Neural cell (in vitro differentiated cells): ENCODE measurements around the gene STIM1. TPM values are rescaled to one million over a fixed set of nuclear protein-coding genes. Genes with fewer than 3 reads are reported as not detected.

Experiments used
- H2AFZ ChIP-seq: fragments of 200-600, 300-800 bp; sonication (generic), shearing (Covaris generic); 2 replicates; pipeline ENCODE4 v1.6.0; 2014; ENCODE audit warnings: low read depth, mild to moderate bottlenecking, antibody characterized with exemption, low read length, moderate library complexity
- H3F3A ChIP-seq: fragments of 200-600 bp; shearing (Covaris generic); 2 replicates; pipeline ENCODE4 v1.6.1; 2016; ENCODE audit warnings: mild to moderate bottlenecking, moderate library complexity, mixed read lengths, antibody characterized with exemption, low read length; ENCODE audit not compliant: insufficient read depth, poor library complexity, severe bottlenecking
- H3K27ac ChIP-seq: fragments of 200-600, 300-800 bp; sonication (generic), shearing (Covaris generic); 2 replicates; pipeline ENCODE4 v1.5.1; 2014; ENCODE audit warnings: mild to moderate bottlenecking, low read length, moderate library complexity
- H3K27me3 ChIP-seq: fragments of 300-800, 200-600 bp; sonication (generic), shearing (Covaris generic); 2 replicates; pipeline ENCODE4 v1.6.0; 2014; ENCODE audit warnings: mild to moderate bottlenecking, low read depth, low read length, moderate library complexity; ENCODE audit not compliant: insufficient read depth
- H3K36me3 ChIP-seq: fragments of 300-800, 200-600 bp; sonication (generic), shearing (Covaris generic); 2 replicates; pipeline ENCODE4 v1.5.1; 2014; ENCODE audit warnings: mild to moderate bottlenecking, antibody characterized with exemption, low read length, moderate library complexity; ENCODE audit not compliant: insufficient read depth
- H3K4me2 ChIP-seq: fragments of 300-800, 200-600 bp; sonication (generic), shearing (Covaris generic); 2 replicates; pipeline ENCODE4 v1.6.0; 2014; ENCODE audit warnings: mild to moderate bottlenecking, low read length
- H3K4me3 ChIP-seq: fragments of 300-800, 200-600 bp; sonication (generic), shearing (Covaris generic); 2 replicates; pipeline ENCODE4 v1.5.1; 2014; ENCODE audit warnings: mild to moderate bottlenecking, low read length, moderate library complexity
- H3K79me2 ChIP-seq: fragments of 200-600 bp; shearing (Covaris generic); replicated peaks from 2 replicates; pipeline ENCODE4 v1.6.0; 2014; ENCODE audit warnings: mild to moderate bottlenecking, low read length, moderate library complexity; ENCODE audit not compliant: insufficient read depth
- H3K9ac ChIP-seq: fragments of 300-800, 200-600 bp; sonication (generic), shearing (Covaris generic); 2 replicates; pipeline ENCODE4 v1.6.1; 2016; ENCODE audit warnings: mild to moderate bottlenecking, low read length, mixed read lengths
- H3K9me2 ChIP-seq: fragments of 200-600 bp; shearing (Covaris generic); 2 replicates; pipeline ENCODE4 v1.6.1; 2016; ENCODE audit warnings: mild to moderate bottlenecking, low read length, mixed read lengths; ENCODE audit not compliant: insufficient read depth
- H3K9me3 ChIP-seq: fragments of 200-600, 300-800 bp; sonication (generic), shearing (Covaris generic); 2 replicates; pipeline ENCODE4 v1.6.1; 2016; ENCODE audit warnings: mild to moderate bottlenecking, mixed run types, low read length, moderate library complexity, mixed read lengths
- H4K20me1 ChIP-seq: fragments of 200-600 bp; shearing (Covaris generic); 2 replicates; pipeline ENCODE4 v1.6.1; 2016; ENCODE audit warnings: mild to moderate bottlenecking, mixed run types; ENCODE audit not compliant: insufficient read depth
- CTCF ChIP-seq: fragments of 450-650 bp; IDR thresholded peaks from 2 replicates; pipeline ENCODE4 v1.5.1; 2014; ENCODE audit warnings: antibody characterized with exemption, mild to moderate bottlenecking, moderate library complexity; ENCODE audit not compliant: poor library complexity, severe bottlenecking
- EP300 ChIP-seq: fragments of 450-650 bp; conservative IDR thresholded peaks from 2 replicates; pipeline ENCODE4 v1.6.1; 2014; ENCODE audit warnings: antibody characterized with exemption, mild to moderate bottlenecking, moderate library complexity; ENCODE audit not compliant: poor library complexity, severe bottlenecking
- EZH2 ChIP-seq: fragments of 200-600, 300-800 bp; shearing (Covaris generic), sonication (generic); IDR thresholded peaks from 2 replicates; pipeline ENCODE4 v1.6.1; 2014; ENCODE audit warnings: antibody characterized with exemption, low read length, borderline replicate concordance, mild to moderate bottlenecking; ENCODE audit not compliant: insufficient read depth, poor library complexity, severe bottlenecking
- MXI1 ChIP-seq: fragments of 450-650 bp; conservative IDR thresholded peaks from 2 replicates; pipeline ENCODE4 v1.6.1; 2014; ENCODE audit warnings: antibody characterized with exemption, mild to moderate bottlenecking; ENCODE audit not compliant: poor library complexity, severe bottlenecking
- POLR2AphosphoS5 ChIP-seq: IDR thresholded peaks from 2 replicates; pipeline ENCODE4 v1.6.1; 2012
- RAD21 ChIP-seq: fragments of 450-650 bp; conservative IDR thresholded peaks from 2 replicates; pipeline ENCODE4 v1.6.1; 2014; ENCODE audit warnings: antibody characterized with exemption, mild to moderate bottlenecking, moderate library complexity
- REST ChIP-seq: IDR thresholded peaks from 2 replicates; pipeline ENCODE4 v1.6.1; 2012; ENCODE audit warnings: borderline replicate concordance
- SMC3 ChIP-seq: fragments of 450-650 bp; conservative IDR thresholded peaks from 2 replicates; pipeline ENCODE4 v1.6.1; 2014; ENCODE audit warnings: antibody characterized with exemption, mild to moderate bottlenecking, moderate library complexity; ENCODE audit not compliant: poor library complexity
- TAF1 ChIP-seq: IDR thresholded peaks from 2 replicates; pipeline ENCODE4 v1.6.1; 2012; ENCODE audit warnings: low read depth
- polyA plus RNA-seq: library from polyadenylated mRNA; depleted of rRNA; stranded (reverse); fragments of >200 nt; gene quantifications from 2 replicates; pipeline ENCODE4 v1.2.3, GENCODE V29; 2014

Gene STIM1
- polyA plus RNA-seq, 1 donor from 2014 or later, result 14.5 TPM

GRCh38 chr11:3934658-3935057 is 79.2 kb downstream of the STIM1 start:
- Histone ChIP-seq H3K27ac (no peak overlapping the region), H3K9me2 (no peaks in the 10 kb centered on the region), H4K20me1 (no peaks in the 10 kb centered on the region), H3F3A (no peaks in the 10 kb centered on the region), H2AFZ (no peak overlapping the region), H3K9me3 (no peaks in the 10 kb centered on the region), H3K4me2 (no peak overlapping the region), H3K79me2 (no peaks in the 10 kb centered on the region), H3K9ac (no peak overlapping the region), H3K36me3 (no peaks in the 10 kb centered on the region), H3K27me3 (no peaks in the 10 kb centered on the region), H3K4me3 (no peak overlapping the region)
- TF ChIP-seq EZH2 (no peak), TAF1 (no peak), MXI1 (no peak), EP300 (no peak), POLR2AphosphoS5 (no peak), REST (no peak), CTCF (no peak)

- no peaks in the 10 kb centered on the region for H4K20me1 ChIP-seq
- no peak overlapping the region for H3K4me2 ChIP-seq
- H3K9me2 ChIP-seq, result no peaks in the 10 kb centered on the region
- no peaks in the 10 kb centered on the region for H3K27me3 ChIP-seq
- no peak overlapping the region for H2AFZ ChIP-seq
- H3K27ac ChIP-seq, result no peak overlapping the region
- H3K4me3 ChIP-seq, result no peak overlapping the region
- TF ChIP-seq RAD21, result no peak
- TF ChIP-seq EP300, result no peak
- TF ChIP-seq EZH2, result no peak
- TF ChIP-seq SMC3, result no peak
- no peak for TF ChIP-seq MXI1
- no peak for TF ChIP-seq CTCF
- TF ChIP-seq REST, result no peak
- no peak for TF ChIP-seq POLR2AphosphoS5
- no peak for TF ChIP-seq TAF1
- no peaks in the 10 kb centered on the region for H3K9me3 ChIP-seq
- H3K9ac ChIP-seq, result no peak overlapping the region
- no peaks in the 10 kb centered on the region for H3K36me3 ChIP-seq
- no peaks in the 10 kb centered on the region for H3F3A ChIP-seq
- no peaks in the 10 kb centered on the region for H3K79me2 ChIP-seq
Observed at GRCh38 chr11:3936517-3936916, 81.1 kb downstream of the STIM1 start.
